Measurements from ENCODE around the gene COIL. TPM values are rescaled to one million over a fixed set of nuclear protein-coding genes. Genes with fewer than 3 reads are reported as not detected.

Gene COIL
- total and polyA plus RNA-seq, 2 of the 13 experiments (the other 11 are each of a cell fraction or from before 2014, with no cell fraction given): 8.1 to 29.4 TPM

DNA sequence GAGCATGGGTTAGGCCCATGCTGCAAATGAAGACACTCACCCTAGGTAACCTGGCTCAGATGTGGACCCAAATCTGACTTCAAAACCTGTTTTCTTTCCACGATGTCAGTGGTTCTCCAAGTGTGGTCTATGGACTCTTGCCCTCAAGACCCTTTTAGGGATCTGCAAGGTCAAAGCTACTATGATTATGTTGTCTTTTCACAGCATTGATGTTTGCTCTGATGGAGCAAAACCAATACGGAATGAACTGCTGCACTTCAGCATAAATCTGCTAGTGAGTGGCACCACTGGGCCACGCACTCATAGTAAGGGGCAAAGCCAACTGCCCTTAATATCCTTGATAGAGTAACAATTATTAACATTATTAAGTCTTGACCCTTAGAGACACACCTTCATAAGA, 25.4 kb downstream of the COIL start:
- WGBS (ENCODE audit: low lambda C conversion rate): 65% methylated on average over 3 of the region's 3 CpGs
- peak; percentile 48 for ATAC-seq
- FAIRE-seq: no peak
- H4K20me1 ChIP-seq (ENCODE audit: insufficient read depth, low read length): peaks cover 3% of the 10 kb centered on the region
- ChIA-PET CTCF (ENCODE audit: low intra/inter-chr PET ratio, low total read pairs) (no interaction called here), POLR2A (interaction anchor here (1.4 kb wide), 1 partner anchor 22 kb away, joined by 9 read pairs; the partner anchor contains the start of gene TRIM25)
- no peak overlapping the region for H2AFZ ChIP-seq (ENCODE audit: low read length)
- no peak for DNase-seq (ENCODE audit: low spot score)
- in situ Hi-C loops (cut with HindIII; ENCODE audit: extremely low pct_ligation_motif_present, low pct_unique_long_range_greater_than_20kb) (no loop called here), intact Hi-C loops (cut with micrococcal nuclease; ENCODE audit: unreplicated experiment) (loop anchor here (1.0 kb wide), 1 partner anchor 116 kb away; no protein-coding TSS in a partner anchor)
- no peak overlapping the region for H3K9ac ChIP-seq (ENCODE audit: insufficient read depth, low read depth, low read length)
- no TSS peak for BruUV-seq (replicated peaks)
- no peak overlapping the region for H3K4me3 ChIP-seq (replicated peaks in 1 of 3; ENCODE audit: insufficient read depth in 1 of 3, low read depth in 2 of 3, low read length in 3 of 3)
- H3K27ac ChIP-seq (ENCODE audit: extremely low read length, insufficient read depth, low read length): no peak overlapping the region
- H3K4me1 ChIP-seq (ENCODE audit: insufficient read depth, low read length): peaks cover 19% of the 10 kb centered on the region
- peaks cover 10% of the 10 kb centered on the region for H3K9me3 ChIP-seq (ENCODE audit: low read length)
- no peaks in the 10 kb centered on the region for H3K27me3 ChIP-seq (ENCODE audit: control insufficient read depth in 1 of 2, insufficient read depth in 2 of 2, low read length in 2 of 2)
- no peaks in the 10 kb centered on the region for H3K79me2 ChIP-seq (ENCODE audit: insufficient read depth, low read length)
- peaks cover 5 to 35% of the 10 kb centered on the region in 2 experiments; a peak in 4 of 5 replicates for H3K36me3 ChIP-seq (replicated peaks in 1 of 2; ENCODE audit: control insufficient read depth in 1 of 2, insufficient read depth in 2 of 2, low read length in 2 of 2)
- H3K4me2 ChIP-seq (ENCODE audit: low read depth, low read length): no peak overlapping the region
- TF ChIP-seq ZNF766 (CRISPR knock-in tag; IDR thresholded peaks at IDR 0.05; ENCODE audit: borderline replicate concordance): no peak
- TF ChIP-seq, protein P1, sequence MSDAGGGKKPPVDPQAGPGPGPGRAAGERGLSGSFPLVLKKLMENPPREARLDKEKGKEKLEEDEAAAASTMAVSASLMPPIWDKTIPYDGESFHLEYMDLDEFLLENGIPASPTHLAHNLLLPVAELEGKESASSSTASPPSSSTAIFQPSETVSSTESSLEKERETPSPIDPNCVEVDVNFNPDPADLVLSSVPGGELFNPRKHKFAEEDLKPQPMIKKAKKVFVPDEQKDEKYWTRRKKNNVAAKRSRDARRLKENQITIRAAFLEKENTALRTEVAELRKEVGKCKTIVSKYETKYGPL (CRISPR knock-in tag; IDR thresholded peaks at IDR 0.05): no peak
- TF ChIP-seq FOSL2 (CRISPR knock-in tag; IDR thresholded peaks at IDR 0.05): no peak
- TF ChIP-seq ZNF331 (CRISPR knock-in tag; IDR thresholded peaks at IDR 0.05): no peak
- TF ChIP-seq ZKSCAN1 (IDR thresholded peaks at IDR 0.05; ENCODE audit: low read length): no peak
- TF ChIP-seq, protein P2, sequence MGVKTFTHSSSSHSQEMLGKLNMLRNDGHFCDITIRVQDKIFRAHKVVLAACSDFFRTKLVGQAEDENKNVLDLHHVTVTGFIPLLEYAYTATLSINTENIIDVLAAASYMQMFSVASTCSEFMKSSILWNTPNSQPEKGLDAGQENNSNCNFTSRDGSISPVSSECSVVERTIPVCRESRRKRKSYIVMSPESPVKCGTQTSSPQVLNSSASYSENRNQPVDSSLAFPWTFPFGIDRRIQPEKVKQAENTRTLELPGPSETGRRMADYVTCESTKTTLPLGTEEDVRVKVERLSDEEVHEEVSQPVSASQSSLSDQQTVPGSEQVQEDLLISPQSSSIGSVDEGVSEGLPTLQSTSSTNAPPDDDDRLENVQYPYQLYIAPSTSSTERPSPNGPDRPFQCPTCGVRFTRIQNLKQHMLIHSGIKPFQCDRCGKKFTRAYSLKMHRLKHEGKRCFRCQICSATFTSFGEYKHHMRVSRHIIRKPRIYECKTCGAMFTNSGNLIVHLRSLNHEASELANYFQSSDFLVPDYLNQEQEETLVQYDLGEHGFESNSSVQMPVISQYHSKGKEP (CRISPR knock-in tag; IDR thresholded peaks at IDR 0.05): no peak
- TF ChIP-seq CEBPB (IDR thresholded peaks at IDR 0.05; ENCODE audit: borderline replicate concordance, low read depth, low read length): no peak
- no peak for TF ChIP-seq NAIF1 (CRISPR knock-in tag; IDR thresholded peaks at IDR 0.05; ENCODE audit: borderline replicate concordance)
- TF ChIP-seq ZFP82 (CRISPR knock-in tag; IDR thresholded peaks at IDR 0.05; ENCODE audit: borderline replicate concordance): no peak
- TF ChIP-seq, protein P3, sequence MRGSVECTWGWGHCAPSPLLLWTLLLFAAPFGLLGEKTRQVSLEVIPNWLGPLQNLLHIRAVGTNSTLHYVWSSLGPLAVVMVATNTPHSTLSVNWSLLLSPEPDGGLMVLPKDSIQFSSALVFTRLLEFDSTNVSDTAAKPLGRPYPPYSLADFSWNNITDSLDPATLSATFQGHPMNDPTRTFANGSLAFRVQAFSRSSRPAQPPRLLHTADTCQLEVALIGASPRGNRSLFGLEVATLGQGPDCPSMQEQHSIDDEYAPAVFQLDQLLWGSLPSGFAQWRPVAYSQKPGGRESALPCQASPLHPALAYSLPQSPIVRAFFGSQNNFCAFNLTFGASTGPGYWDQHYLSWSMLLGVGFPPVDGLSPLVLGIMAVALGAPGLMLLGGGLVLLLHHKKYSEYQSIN (CRISPR knock-in tag; IDR thresholded peaks at IDR 0.05; ENCODE audit: borderline replicate concordance): no peak
- TF ChIP-seq JUND (CRISPR knock-in tag; IDR thresholded peaks at IDR 0.05): no peak
- TF ChIP-seq, protein P4, sequence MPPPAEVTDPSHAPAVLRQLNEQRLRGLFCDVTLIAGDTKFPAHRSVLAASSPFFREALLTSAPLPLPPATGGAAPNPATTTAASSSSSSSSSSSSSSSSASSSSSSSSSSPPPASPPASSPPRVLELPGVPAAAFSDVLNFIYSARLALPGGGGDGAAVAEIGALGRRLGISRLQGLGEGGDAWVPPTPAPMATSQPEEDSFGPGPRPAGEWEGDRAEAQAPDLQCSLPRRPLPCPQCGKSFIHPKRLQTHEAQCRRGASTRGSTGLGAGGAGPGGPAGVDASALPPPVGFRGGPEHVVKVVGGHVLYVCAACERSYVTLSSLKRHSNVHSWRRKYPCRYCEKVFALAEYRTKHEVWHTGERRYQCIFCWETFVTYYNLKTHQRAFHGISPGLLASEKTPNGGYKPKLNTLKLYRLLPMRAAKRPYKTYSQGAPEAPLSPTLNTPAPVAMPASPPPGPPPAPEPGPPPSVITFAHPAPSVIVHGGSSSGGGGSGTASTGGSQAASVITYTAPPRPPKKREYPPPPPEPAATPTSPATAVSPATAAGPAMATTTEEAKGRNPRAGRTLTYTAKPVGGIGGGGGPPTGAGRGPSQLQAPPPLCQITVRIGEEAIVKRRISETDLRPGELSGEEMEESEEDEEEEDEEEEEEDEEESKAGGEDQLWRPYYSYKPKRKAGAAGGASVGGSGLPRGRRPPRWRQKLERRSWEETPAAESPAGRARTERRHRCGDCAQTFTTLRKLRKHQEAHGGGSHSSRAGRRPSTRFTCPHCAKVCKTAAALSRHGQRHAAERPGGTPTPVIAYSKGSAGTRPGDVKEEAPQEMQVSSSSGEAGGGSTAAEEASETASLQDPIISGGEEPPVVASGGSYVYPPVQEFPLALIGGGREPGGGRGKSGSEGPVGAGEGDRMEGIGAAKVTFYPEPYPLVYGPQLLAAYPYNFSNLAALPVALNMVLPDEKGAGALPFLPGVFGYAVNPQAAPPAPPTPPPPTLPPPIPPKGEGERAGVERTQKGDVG (CRISPR knock-in tag; IDR thresholded peaks at IDR 0.05; ENCODE audit: borderline replicate concordance): no peak
- no peak for TF ChIP-seq TAF1 (CRISPR knock-in tag; IDR thresholded peaks at IDR 0.05)
- no peak for TF ChIP-seq ZNF350 (CRISPR knock-in tag; IDR thresholded peaks at IDR 0.05; ENCODE audit: borderline replicate concordance, low read depth)
- no peak for TF ChIP-seq CBX2 (IDR thresholded peaks at IDR 0.05; ENCODE audit: low read depth, low read length)
- TF ChIP-seq CBX2 (CRISPR knock-in tag; IDR thresholded peaks at IDR 0.05; ENCODE audit: low read depth): no peak
- no peak for TF ChIP-seq ZNF552 (CRISPR knock-in tag; IDR thresholded peaks at IDR 0.05; ENCODE audit: borderline replicate concordance)
- no peak for TF ChIP-seq KDM6A (CRISPR knock-in tag; IDR thresholded peaks at IDR 0.05; ENCODE audit: low read depth)
